ENCODE data around the gene DLX3.

Gene DLX3

GRCh38 chr17:49952912-49953497, 42.0 kb downstream of the DLX3 start:
- no peak for TF ChIP-seq CTCF (IDR thresholded peaks at IDR 0.05; ENCODE audit: control insufficient read depth, insufficient read depth, low read depth, low read length, missing control alignments)
- H3K4me3 ChIP-seq (ENCODE audit: control insufficient read depth, low read depth, low read length): no peak overlapping the region
- DNase-seq (ENCODE audit: low read depth): no peak

- peak; percentile 96 for TF ChIP-seq CTCF (IDR thresholded peaks at IDR 0.05; ENCODE audit: control insufficient read depth, insufficient read depth, low read depth, low read length, missing control alignments)
- H3K4me3 ChIP-seq (ENCODE audit: control insufficient read depth, low read depth, low read length): no peak overlapping the region
- DNase-seq (ENCODE audit: low read depth): peak; percentile 5
Measured at GRCh38 chr17:49952209-49952911, 42.7 kb downstream of the DLX3 start.

- no peak for TF ChIP-seq CTCF (IDR thresholded peaks at IDR 0.05; ENCODE audit: control insufficient read depth, insufficient read depth, low read depth, low read length, missing control alignments)
- DNase-seq (ENCODE audit: low read depth): no peak
- H3K4me3 ChIP-seq (ENCODE audit: control insufficient read depth, low read depth, low read length): no peak overlapping the region
Measured at GRCh38 chr17:49951362-49952082, 43.5 kb downstream of the DLX3 start.

GRCh38 chr17:49949634-49950033, 45.4 kb downstream of the DLX3 start:
- no peak for DNase-seq (ENCODE audit: low read depth)
- no peak overlapping the region for H3K4me3 ChIP-seq (ENCODE audit: control insufficient read depth, low read depth, low read length)
- TF ChIP-seq CTCF (IDR thresholded peaks at IDR 0.05; ENCODE audit: control insufficient read depth, insufficient read depth, low read depth, low read length, missing control alignments): no peak

- TF ChIP-seq CTCF (IDR thresholded peaks at IDR 0.05; ENCODE audit: control insufficient read depth, insufficient read depth, low read depth, low read length, missing control alignments): no peak
- DNase-seq (ENCODE audit: low read depth): no peak
- no peak overlapping the region for H3K4me3 ChIP-seq (ENCODE audit: control insufficient read depth, low read depth, low read length)
Measured at GRCh38 chr17:49946964-49947584, 48.0 kb downstream of the DLX3 start.

GRCh38 chr17:49946208-49946607, 48.8 kb downstream of the DLX3 start:
- H3K4me3 ChIP-seq (ENCODE audit: control insufficient read depth, low read depth, low read length): no peak overlapping the region
- no peak for TF ChIP-seq CTCF (IDR thresholded peaks at IDR 0.05; ENCODE audit: control insufficient read depth, insufficient read depth, low read depth, low read length, missing control alignments)
- no peak for DNase-seq (ENCODE audit: low read depth)

All from AG09309 (cell line).